GM21786 (cell line): Measurements from ENCODE around the gene SHISA7.
"Not testable (repeated sequence)": the region's sequence is repeated elsewhere in the genome, so short reads cannot be mapped to it uniquely, and the experiment has no call there.

Source experiments
- ATAC-seq: cut with Tn5 transposase; IDR thresholded peaks from one replicate; pipeline ENCODE4 v1.9.1; 2021; ENCODE audit not compliant: unreplicated experiment

The SHISA7 gene

DNA sequence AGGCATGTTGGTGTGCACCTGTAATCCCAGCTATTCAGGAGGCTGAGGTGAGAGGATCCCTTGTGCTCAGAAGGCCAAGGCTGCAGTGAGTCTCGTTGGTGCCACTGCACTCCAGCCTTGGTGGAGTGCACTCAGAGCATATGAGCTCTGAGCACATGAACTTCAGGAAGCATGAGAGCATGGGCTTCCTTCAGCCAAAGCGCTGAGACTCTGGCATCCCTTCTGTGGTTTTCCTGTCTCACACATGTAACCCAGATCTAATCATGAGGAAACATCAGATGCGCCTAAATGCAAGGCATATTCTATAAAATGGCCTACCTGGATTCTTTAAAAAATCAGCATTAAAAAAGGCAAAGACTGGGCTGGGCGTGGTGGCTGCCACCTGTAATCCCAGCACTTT lies 21.8 kb downstream of the SHISA7 start:
- ATAC-seq = not testable (repeated sequence)

DNA sequence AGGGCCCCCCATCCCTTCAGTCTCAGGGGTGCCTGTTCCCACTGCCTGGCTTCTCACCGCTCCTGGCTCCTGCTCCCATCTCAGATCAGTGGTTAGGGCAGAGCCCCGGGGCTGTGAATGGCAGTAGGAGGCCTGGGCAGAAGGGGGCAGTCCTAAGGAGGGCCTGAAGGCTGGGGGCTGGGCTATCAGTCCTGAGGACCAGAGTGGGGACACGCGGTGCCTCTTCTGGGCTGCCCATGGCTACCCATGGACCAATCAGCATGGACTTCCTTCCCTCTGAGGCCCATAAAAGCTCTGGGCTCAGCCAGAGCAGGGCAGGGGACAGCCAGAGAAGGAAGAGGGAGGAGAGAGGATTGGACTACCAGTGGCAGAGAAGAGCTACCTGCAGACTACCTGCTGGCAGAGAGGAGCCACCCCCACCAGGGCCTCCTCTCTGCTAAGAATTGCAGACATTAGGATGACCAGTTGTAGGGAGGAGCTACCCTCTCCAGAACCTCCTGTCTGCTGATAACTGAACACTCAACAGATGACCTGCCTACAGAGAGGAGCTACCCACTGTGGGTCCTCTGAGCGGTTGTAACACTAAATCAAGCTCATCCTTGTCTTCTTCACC lies 23.4 kb downstream of the SHISA7 start:
- ATAC-seq = no peak

DNA sequence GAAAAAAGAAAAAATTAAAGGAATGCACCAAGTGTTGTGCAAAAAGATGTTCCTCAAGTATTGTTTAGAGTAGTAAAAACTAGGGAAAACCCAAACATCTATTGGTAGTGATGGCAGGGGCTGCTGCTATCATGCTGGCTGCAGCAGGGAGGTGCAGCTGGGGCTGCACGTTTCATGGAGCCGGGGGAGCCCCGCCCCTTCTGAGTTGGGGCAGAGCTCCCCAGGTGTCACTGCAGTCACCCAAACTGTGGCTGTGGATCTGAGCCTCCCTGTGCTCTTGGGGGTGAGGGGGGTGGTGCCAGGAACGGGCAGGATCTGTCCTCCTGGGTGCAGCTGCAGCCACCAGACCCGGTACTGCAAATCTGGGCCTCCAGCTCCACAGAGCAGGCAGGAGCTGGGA lies 24.0 kb downstream of the SHISA7 start:
- no peak for ATAC-seq

DNA sequence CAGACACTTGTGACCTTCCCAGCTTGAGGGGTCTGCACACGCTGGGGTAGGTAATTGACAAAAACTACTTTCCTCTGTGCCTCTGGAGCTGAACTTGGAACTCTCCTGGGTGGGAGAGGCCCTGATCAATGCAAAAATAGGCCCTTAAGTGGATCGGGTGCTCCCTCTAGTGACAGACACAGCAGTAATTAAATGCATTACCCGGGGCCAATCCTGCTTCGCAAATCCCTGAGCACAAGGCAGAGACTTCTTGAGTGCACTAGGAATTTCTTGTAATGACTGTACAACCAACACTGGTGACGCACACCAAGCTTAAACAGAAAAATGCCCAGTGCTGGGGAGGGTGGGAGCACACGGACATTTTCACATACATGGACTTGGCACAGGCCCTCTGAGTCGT lies 24.9 kb downstream of the SHISA7 start:
- no peak for ATAC-seq

DNA sequence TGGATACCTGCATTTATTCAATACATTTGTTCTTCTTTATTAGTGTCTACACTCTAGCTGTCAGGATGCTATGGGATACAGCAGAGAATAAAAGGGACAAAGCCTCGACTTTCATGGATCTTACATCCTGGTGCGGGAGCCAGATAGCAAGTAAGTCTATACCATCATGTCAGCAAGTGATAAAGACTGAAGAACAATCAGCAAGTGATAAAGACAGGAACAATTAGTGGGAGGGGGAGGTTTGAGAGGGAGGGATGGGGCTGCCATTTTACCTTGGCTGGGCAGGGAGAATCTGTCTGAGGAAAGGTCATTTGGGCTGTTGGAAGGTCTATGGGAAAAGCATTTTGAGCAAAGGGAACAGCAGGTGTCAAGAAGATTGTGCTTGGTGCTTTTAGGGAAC lies 32.9 kb downstream of the SHISA7 start:
- no peak for ATAC-seq

DNA sequence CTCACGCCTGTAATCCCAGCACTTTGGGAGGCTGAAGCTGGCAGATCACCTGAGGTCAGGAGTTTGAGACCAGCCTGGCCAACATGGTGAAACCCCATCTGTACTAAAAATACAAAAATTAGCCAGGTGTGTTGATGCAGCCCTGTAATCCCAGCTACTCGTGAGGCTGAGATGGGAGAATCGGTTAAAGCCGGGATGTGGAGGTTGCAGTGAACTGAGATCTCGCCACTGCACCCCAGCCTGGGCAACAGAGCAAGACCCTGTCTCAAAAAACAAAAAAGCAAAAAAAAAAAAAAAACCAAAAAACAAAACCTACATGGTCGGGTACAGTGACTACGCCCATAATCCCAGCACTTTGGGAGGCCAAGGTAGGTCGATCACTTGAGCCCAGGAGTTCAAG lies 33.9 kb downstream of the SHISA7 start:
- not testable (repeated sequence) for ATAC-seq

DNA sequence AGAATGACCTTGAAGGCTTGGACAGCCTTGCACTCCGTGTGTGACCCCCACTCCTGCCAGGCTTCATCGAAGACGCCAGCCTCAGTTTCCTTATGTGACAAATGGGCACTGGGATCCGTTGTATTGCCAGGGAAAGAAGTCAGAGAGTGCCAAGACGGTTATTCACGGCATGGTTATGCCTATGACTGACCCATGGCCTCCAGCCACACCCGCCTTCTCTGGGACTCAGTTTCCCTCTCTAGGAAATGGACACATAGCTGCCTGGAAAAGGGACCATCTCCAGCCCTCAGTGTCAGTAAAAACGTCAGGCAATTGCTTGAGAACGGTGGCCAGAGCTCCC lies 34.6 kb downstream of the SHISA7 start:
- ATAC-seq = no peak

DNA sequence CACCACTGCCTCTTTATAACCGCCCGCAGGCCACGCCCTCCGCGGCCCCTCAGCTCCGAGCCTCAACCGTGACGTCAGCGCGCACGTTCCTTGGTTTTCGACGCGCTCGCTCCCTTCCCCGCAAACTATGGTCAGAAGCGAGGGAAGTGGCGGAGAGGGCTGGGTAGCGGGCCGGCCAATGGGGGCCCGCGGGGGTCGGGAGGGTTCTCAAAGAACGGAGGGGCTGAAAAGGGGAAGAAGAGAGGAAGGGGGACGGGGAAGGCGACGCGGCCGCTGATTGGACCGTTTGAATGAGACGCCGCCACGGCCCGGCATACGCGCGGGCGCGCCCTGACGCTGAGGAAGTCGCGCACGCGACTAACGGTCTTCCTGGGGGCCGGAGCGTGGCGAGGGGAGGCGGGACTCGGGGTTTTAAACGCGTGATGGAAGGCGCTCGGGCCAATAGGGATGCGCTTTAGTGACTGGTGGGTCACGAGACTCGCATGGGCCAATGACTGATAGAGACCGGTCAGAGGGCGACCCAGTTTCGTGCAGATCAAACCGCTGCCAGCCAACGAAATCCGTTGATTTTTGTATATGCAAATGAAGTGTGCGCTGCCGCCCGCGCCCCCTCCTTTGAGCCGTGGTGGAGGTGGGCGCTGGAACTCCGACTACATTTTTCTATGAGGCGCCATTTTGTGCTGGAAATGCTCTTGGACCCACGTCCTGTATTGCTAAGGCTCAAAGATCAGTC lies 35.1 kb downstream of the SHISA7 start:
- ATAC-seq = peak; percentile 79

DNA sequence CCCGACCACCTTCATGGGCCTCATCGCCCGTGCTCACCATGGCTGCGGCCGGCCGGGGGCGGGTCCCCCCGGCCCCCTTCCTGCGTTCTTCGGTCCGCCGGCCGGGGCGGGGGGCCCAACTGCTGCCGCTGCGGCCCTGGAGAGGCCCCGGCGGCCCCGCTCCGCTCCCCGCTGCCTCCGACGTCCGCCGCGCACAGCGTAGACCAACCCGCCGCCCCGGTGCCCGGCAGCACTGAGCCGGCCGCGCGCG lies 35.6 kb downstream of the SHISA7 start, which contains the start of gene UBE2S:
UBE2S (minus strand) TSS at position 239 of the 250 bp plus-strand sequence; CDS start at position 40, 199 bp downstream.
- not testable (repeated sequence) for ATAC-seq

DNA sequence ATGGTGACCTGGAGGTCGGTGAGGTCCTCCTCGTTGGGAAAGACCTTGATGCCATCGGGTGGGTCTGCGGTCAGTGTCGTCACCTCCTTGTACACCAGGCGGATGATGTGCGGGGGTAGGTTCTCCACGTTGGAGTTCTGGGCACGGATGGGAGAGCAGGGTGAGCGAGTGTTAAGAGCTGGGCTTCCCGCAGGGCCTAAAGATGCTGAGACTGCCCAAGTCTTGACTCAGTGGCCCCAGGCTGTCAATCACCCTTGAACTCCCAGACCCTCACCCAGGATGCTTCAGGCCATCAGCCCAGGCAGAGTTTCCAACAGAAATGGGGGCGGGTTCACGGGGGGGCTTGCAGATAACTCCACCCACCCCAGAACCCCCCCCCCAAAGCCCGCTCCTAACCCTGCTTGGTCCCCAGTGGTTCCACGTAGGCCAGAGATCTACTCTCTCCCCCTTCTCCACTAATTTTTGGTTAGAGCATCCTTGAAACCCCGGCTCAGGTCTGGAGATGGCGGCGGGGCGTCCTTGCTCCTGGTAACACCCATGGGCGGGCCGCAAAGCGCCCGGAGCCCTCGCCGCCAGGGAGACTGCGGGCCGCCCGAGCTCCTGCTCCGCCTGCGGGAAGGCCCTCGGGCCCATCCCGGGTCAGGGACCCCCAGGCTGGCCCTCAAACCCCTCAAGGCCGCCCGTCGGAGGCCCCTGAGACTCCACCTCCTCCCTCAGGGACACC lies 36.1 kb downstream of the SHISA7 start:
- ATAC-seq = peak; percentile 3

DNA sequence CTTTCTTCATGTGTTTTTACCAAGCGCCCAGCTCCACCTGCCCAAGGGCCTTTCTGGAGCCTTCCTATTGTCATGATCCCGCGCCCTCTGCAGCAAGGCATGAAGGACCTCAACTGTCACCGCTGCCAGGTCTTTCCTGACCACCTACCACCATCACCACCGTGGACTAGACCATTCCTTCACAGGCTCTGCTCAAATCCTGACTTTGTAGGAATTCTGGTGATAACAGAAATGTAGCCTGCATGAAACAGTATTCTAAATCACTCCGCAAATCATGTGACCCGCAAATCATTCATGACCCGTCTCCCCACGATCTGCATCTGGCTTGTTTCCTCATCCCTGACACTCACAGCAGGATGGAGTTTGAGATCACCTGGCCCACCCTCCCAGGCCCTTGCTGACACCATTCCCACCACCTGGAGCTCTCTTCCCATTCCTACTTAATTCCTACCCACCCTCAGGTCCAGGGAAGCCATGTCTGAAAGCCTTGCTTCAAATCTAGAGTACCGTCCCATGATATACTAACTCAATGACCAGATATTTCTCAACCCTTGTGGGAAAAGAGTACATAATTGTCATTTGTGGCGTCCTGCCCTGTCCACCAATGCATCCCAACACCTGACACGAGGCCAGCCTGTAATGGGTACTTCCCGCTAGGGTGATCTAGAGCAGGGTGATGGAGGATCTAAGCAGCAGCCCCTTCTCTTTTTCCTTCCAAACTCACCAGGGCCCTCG lies 36.8 kb downstream of the SHISA7 start:
- no peak for ATAC-seq

DNA sequence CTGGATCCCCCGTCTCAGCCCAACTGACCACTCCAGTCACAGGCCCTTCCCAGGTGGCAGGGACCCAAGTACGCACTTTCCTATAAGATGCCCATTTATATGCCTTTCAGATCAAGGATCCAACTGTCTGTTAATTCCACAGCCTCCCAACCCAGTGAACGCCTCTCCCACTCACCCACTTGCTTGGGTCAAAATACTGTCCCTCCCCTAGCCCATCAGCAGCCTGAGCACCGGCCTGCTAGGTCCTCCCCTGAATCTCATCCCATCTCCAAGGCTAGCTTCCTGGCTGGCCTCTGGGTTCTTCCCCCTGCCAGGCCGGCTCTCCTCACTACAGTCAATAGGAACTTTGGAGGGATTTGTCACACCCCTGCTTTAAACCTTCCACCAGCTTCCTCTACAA lies 37.5 kb downstream of the SHISA7 start:
- no peak for ATAC-seq

DNA sequence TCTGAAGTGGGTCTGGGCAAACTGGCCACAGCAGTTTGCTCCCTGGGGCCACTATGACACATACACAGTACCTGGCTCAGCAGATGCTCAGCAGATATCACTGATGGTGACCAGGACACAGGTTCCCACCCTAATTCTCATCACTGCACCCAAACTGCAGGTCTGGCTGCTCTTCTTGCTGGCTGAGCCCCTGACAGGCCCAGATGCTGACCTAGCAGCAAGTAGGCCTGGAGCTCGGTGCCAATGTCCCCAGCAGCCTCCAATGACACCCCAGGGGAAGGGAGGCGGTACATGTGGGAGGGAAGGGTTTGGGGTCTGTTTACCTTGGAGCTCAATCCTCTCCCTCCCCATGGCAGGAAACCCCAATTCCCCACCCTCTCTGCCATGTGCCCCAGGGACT lies 40.6 kb downstream of the SHISA7 start:
- ATAC-seq = no peak

DNA sequence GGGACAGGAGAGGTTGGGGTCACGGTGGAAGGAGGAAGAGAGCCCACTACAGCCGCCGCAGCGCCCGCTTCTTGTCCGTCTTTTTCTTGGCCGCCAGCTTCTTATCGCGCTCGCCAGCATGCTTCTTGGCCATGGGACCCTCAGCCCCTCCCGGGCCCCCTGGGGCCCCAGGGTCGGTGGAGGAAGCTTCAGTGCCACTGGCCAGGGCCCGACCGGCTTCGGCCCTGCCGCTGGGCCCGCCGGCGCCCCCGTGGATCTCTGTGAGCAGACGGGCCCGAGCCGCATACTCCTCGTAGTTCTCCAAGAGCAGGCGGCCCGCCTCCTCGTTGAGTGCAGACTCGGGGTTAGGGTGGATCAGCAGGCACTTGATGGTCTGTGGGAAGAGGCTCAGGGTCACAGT lies 41.7 kb downstream of the SHISA7 start:
- not testable (repeated sequence) for ATAC-seq

DNA sequence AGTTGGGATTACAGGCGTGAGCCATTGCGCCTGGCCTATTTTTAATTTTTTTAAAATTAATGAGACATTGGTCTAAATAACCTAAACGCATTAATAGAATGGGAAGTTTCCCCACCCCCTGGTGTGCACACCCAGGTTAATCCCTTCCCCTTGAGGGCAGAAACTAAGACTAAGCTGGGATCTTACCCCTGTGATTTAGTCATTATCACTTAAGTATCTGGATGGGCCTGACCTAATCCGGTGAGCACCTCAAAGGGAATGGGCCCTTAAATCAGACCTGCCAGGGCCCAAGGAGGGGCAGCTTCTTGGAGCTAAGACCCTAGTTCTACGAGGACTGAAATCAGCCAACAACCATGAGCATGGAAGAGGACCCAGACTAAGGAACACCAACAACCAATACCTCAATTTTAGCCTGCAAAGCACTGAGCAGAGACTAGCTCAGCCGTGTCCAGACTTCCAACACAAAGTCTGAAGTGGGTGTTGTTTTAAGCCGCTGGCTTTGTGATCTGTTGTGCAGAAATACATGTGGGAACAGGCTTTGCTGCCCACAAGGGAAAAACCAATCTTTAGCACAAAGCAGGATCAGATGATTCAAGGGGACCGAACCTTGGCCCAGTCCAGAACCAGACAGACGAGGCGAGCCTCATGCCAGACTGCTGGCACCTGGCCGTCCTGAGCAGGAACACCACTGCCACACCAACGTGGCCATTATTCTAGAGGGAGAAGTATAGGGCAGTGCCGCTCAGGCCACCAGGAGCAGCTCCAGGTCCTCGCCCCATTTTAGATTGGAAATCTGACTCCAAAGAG lies 42.6 kb downstream of the SHISA7 start:
- no peak for ATAC-seq

DNA sequence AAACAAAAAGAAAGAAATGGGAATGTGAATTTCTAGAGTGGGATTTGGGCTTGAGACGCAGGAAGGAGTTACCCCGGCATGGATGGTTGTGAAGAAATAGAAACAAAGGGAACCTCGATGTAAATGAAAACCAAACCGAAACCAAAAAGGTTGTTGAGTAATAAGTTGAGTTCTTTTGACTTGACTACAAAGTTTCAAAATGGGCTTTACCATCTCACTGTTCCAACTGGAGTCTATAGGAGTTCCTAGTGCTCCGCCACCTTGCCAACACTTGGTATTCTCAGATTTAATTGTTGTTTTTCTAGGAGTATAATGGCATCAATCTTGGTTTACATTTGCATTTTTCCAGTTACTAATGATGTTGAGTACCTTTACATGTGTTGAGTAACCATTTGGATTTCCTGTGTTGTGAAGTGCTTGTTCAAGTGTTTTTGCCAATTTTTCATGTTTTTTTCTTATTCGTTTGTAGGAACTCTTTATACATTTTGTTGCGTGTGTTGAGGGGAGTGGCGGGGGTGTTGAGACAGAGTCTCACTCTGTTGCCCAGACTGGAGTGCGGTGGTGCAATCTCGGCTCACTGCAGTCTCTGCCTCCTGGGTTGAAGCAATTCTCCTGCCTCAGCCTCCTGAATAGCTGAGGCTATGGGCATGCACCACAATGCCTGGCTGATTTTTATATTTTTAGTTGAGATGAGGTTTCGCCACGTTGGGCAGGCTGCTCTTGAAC lies 44.7 kb downstream of the SHISA7 start:
- ATAC-seq = no peak

DNA sequence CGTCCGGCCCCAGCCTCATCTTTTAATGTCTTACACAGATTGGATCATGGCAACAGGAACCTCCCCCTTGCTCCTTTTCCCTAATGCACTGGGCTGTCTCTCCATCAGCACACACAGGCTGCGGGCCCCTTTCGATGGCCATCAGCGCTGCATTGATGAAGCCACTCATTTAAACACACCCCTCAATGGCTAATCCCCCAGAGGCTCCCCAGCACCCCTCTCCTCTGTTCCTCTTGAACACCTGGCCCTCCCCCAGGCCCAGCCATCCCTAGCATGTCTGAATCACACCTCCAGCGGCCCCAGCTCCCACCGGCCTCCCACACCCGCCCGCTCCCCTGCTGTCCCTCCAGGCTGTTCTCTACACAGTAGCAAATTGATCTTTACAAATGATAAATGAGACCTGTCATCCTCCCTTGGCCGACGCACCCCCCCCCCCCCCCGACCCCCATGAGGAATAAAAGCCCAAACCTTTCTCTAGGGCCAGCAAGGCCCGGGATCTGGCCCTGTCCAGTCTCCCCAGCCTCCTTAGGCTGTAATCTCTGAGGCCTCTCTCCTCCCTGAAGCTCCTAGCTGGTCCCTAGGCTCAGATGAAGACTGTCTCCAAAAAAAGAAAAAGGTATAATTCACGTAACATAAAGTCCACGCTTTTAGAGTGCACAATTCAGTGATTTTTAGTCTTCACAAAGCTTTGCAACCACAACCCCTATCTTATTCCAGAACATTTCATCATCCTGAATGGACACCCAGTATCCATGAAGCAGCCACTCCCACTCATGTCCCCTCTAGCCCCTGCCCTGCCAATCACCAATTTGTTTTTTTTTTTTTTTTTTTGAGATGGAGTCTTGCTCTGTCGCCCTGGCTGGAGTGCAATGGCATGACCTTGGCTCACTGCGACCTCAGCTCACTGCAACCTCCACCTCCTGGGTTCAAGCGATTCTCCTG lies 50.0 kb downstream of the SHISA7 start:
- no peak for ATAC-seq

DNA sequence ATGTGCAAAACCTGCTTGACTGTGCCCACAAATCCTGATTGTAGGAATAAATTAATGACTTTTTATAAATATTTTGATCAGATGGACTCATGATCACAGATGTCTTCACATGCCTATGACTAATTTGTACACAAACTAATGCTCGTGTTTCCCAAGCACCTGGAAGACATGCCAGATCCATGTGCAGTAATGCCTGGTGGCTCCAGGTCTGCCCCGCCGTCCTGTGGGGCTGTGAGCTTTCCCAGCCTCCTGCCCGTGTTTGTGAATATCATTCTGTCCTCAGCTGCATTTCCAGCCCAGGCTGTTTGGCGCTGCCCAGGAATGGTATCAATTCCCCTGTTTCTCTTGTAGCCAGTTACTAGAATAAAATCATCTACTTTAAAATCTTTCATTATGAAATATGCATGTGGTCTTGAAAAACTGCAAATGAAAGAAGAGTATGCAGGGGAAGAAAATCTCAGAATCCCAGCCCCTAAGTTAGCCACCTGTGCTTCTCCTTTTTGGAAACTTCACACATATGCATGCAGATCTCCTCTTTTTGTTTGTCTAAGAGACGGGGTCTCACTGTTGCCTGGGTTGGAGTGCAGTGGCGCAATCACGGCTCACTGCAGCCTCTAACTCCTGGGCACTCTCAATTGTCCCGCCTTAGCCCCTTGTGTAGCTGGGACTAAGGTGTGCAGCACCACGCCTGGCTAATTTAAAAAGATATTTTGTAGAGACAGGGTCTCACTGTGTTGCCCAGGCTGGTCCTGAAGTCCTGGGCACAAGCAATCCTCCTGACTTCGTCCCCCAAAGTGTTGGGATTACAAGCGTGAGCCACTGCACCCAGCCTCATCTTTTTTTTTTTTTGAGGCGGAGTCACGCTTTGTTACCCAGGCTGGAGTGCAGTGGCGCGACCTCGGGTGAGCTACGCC lies 51.1 kb downstream of the SHISA7 start:
- no peak for ATAC-seq
